BE2C (cell line): ENCODE measurements around the gene TYRO3.

Experiments used
- DNase-seq: peaks from one replicate; pipeline ENCODE4 v3.0.0-alpha.2; 2020
- H3K27me3 ChIP-seq: fragments of 250-450 bp; sonication (Bioruptor Pico); 2 replicates; pipeline ENCODE4 v1.5.1; 2020; ENCODE audit warnings: mild to moderate bottlenecking
- H3K36me3 ChIP-seq: fragments of 250-450 bp; sonication (Bioruptor Pico); 2 replicates; pipeline ENCODE4 v1.5.1; 2020; ENCODE audit warnings: mild to moderate bottlenecking
- H3K4me1 ChIP-seq: fragments of 250-450 bp; sonication (Bioruptor Pico); 2 replicates; pipeline ENCODE4 v1.5.1; 2020
- H3K4me3 ChIP-seq: 2 replicates; pipeline ENCODE4 v1.5.1; 2011; ENCODE audit warnings: low read depth, low read length
- H3K9me3 ChIP-seq: fragments of 250-450 bp; sonication (Bioruptor Pico); 2 replicates; pipeline ENCODE4 v1.5.1; 2020
- CTCF ChIP-seq: IDR thresholded peaks from 2 replicates; pipeline ENCODE4 v1.5.1; 2012; ENCODE audit warnings: mild to moderate bottlenecking, low read depth, low read length

Gene TYRO3

GRCh38 chr15:41512940-41513505, 46.0 kb upstream of the TYRO3 start:
- Histone ChIP-seq H3K9me3 (no peaks in the 10 kb centered on the region), H3K27me3 (no peaks in the 10 kb centered on the region), H3K36me3 (peaks cover 14% of the 10 kb centered on the region), H3K4me3 (peak overlapping the region; percentile 74), H3K4me1 (no peaks in the 10 kb centered on the region)
- TF ChIP-seq CTCF = no peak
- peak; percentile 65 for DNase-seq

- Histone ChIP-seq H3K36me3 (peaks cover 14% of the 10 kb centered on the region), H3K9me3 (no peaks in the 10 kb centered on the region), H3K4me1 (no peaks in the 10 kb centered on the region), H3K27me3 (no peaks in the 10 kb centered on the region), H3K4me3 (peak within 1 kb of the TSS; percentile 74)
- TF ChIP-seq CTCF = no peak
- peak; percentile 84 for DNase-seq
Measured at GRCh38 chr15:41513506-41514227, 45.3 kb upstream of the TYRO3 start, which contains the start of gene LTK. Gene LTK (minus strand): TSS chr15:41513827. CDS start chr15:41513709, 118 bp downstream.

- H3K27me3 ChIP-seq = no peaks in the 10 kb centered on the region
- TF ChIP-seq CTCF = no peak
- H3K4me1 ChIP-seq = no peaks in the 10 kb centered on the region
- no peaks in the 10 kb centered on the region for H3K9me3 ChIP-seq
- H3K36me3 ChIP-seq = peaks cover 23% of the 10 kb centered on the region
- DNase-seq = no peak
- no peak overlapping the region for H3K4me3 ChIP-seq
Measured at GRCh38 chr15:41517895-41518449, 41.0 kb upstream of the TYRO3 start.

GRCh38 chr15:41520636-41521035, 38.4 kb upstream of the TYRO3 start:
- Histone ChIP-seq H3K9me3 (no peaks in the 10 kb centered on the region), H3K4me3 (no peak overlapping the region), H3K4me1 (no peaks in the 10 kb centered on the region), H3K27me3 (no peaks in the 10 kb centered on the region), H3K36me3 (peaks cover 20% of the 10 kb centered on the region)
- TF ChIP-seq CTCF = no peak
- no peak for DNase-seq

- Histone ChIP-seq H3K4me3 (no peak overlapping the region), H3K4me1 (no peaks in the 10 kb centered on the region), H3K9me3 (no peaks in the 10 kb centered on the region), H3K27me3 (no peaks in the 10 kb centered on the region), H3K36me3 (peaks cover 28% of the 10 kb centered on the region)
- DNase-seq = no peak
- TF ChIP-seq CTCF = no peak
Measured at GRCh38 chr15:41521614-41522013, 37.4 kb upstream of the TYRO3 start.

- DNase-seq = no peak
- Histone ChIP-seq H3K4me3 (no peak overlapping the region), H3K4me1 (peaks cover 2% of the 10 kb centered on the region; the same call in 1 of the 2 replicates), H3K27me3 (no peaks in the 10 kb centered on the region), H3K9me3 (no peaks in the 10 kb centered on the region), H3K36me3 (peaks cover 32% of the 10 kb centered on the region)
- TF ChIP-seq CTCF = no peak
Measured at GRCh38 chr15:41523097-41523496, 35.9 kb upstream of the TYRO3 start.
